ENCODE data around the gene ANKS3. TPM values are rescaled to one million over a fixed set of nuclear protein-coding genes. Genes with fewer than 3 reads are reported as not detected.

Gene ANKS3
- total RNA-seq, 1 experiment from 2014 or later: 35.0 TPM

DNA sequence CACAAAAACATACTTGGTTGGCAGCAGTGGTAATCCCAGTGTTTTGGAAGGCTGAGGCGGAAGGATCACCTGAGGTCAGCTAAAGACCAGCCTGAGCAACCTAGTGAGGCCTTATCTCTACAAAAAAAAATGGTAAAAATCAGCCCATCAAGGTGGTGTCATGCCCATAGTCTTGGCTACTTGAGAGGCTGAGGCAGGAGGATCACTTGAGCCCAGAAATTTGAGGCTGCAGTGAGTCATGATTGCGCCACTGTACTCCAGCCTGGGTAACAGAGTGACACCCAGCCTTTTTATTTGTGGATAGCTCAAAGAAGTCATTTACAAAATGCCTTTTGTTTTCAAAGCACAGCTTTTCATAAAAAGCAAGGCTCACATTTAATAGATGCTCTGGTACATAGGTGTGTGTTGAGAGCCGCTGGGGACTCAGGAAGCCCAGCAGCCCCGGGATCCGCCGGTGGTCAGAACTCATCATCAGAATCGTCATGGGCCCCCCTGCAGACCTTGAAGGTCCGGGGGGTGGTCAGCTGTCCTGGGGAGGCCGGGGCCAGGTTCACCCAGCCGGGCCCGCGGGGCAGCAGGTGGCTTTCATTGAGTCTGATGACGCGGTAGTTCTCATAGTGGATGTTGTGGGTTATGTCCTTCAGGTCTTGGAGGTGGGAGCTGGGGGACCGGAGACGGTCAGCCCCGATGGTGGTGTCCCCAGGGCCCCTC lies 43.4 kb upstream of the ANKS3 start:
- H3K4me3 Mint-ChIP-seq (ENCODE audit: unreplicated experiment): no peak overlapping the region
- no TSS peak for BruUV-seq (replicated peaks)
- no peak for DNase-seq (ENCODE audit: unreplicated experiment)
- intact Hi-C loops (cut with micrococcal nuclease): no loop called here
- POLR2A ChIA-PET: interaction anchor here (0.6 to 0.9 kb wide), 2 partner anchors 9 to 244 kb away, joined by 3 read pairs; no protein-coding TSS in a partner anchor
- CTCF ChIA-PET: no interaction called here
- no peak overlapping the region for H3K27ac Mint-ChIP-seq (ENCODE audit: low read depth, unreplicated experiment)
- no peaks in the 10 kb centered on the region for H3K36me3 Mint-ChIP-seq (ENCODE audit: insufficient read depth, unreplicated experiment)
- TF ChIP-seq, protein P1, sequence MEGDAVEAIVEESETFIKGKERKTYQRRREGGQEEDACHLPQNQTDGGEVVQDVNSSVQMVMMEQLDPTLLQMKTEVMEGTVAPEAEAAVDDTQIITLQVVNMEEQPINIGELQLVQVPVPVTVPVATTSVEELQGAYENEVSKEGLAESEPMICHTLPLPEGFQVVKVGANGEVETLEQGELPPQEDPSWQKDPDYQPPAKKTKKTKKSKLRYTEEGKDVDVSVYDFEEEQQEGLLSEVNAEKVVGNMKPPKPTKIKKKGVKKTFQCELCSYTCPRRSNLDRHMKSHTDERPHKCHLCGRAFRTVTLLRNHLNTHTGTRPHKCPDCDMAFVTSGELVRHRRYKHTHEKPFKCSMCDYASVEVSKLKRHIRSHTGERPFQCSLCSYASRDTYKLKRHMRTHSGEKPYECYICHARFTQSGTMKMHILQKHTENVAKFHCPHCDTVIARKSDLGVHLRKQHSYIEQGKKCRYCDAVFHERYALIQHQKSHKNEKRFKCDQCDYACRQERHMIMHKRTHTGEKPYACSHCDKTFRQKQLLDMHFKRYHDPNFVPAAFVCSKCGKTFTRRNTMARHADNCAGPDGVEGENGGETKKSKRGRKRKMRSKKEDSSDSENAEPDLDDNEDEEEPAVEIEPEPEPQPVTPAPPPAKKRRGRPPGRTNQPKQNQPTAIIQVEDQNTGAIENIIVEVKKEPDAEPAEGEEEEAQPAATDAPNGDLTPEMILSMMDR (IDR thresholded peaks at IDR 0.05; ENCODE audit: unreplicated experiment): no peak
- no peaks in the 10 kb centered on the region for H3K27me3 Mint-ChIP-seq (ENCODE audit: insufficient read depth, unreplicated experiment)
- H3K9me3 Mint-ChIP-seq (ENCODE audit: unreplicated experiment): no peaks in the 10 kb centered on the region
- H3K4me1 Mint-ChIP-seq (ENCODE audit: insufficient read depth, unreplicated experiment): no peaks in the 10 kb centered on the region

DNA sequence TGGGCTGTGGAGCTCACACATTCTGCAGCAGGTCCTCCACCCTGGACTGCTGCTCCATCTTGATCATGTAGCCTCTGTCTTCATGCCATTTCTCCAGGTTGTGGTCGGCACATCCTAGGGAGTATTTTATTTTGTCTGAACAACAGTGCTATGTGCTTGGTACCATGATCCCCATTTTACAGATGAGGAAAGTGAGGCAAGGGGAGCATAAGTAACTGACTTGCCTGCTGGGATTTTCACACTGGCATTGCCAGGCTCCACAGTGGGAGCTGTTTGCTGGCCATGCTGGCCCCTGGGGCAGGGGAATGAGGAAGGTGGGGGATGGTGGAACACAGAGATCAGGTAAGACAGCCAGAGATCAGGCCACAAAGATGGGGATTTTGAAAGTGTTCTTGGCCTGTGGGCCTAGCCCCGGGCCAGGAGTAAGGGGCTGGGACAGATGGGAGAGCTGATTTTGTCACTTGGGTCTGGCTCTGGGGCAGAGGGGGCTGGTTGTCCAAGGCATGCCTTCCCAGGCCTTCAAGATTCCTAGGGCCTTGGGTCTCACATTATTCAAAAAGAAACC lies 42.2 kb upstream of the ANKS3 start:
- CTCF ChIA-PET: no interaction called here
- Mint-ChIP-seq H3K36me3 (ENCODE audit: insufficient read depth, unreplicated experiment) (no peaks in the 10 kb centered on the region), H3K27ac (ENCODE audit: low read depth, unreplicated experiment) (no peak overlapping the region), H3K4me3 (ENCODE audit: unreplicated experiment) (no peak overlapping the region), H3K27me3 (ENCODE audit: insufficient read depth, unreplicated experiment) (no peaks in the 10 kb centered on the region), H3K4me1 (ENCODE audit: insufficient read depth, unreplicated experiment) (no peaks in the 10 kb centered on the region), H3K9me3 (ENCODE audit: unreplicated experiment) (no peaks in the 10 kb centered on the region)
- POLR2A ChIA-PET: no interaction called here
- TF ChIP-seq, protein P1 (IDR thresholded peaks at IDR 0.05; ENCODE audit: unreplicated experiment): no peak
- BruUV-seq (replicated peaks): no TSS peak
- intact Hi-C loops (cut with micrococcal nuclease): no loop called here
- no peak for DNase-seq (ENCODE audit: unreplicated experiment)

GRCh38 chr16:4775005-4775404 lies 40.9 kb upstream of the ANKS3 start:
- Mint-ChIP-seq H3K4me1 (ENCODE audit: insufficient read depth, unreplicated experiment) (no peaks in the 10 kb centered on the region), H3K4me3 (ENCODE audit: unreplicated experiment) (no peak overlapping the region), H3K27me3 (ENCODE audit: insufficient read depth, unreplicated experiment) (no peaks in the 10 kb centered on the region), H3K27ac (ENCODE audit: low read depth, unreplicated experiment) (no peak overlapping the region), H3K9me3 (ENCODE audit: unreplicated experiment) (no peaks in the 10 kb centered on the region), H3K36me3 (ENCODE audit: insufficient read depth, unreplicated experiment) (peaks cover under 1% of the 10 kb centered on the region)
- DNase-seq (ENCODE audit: unreplicated experiment): no peak
- intact Hi-C loops (cut with micrococcal nuclease): no loop called here
- no TSS peak for BruUV-seq (replicated peaks)
- POLR2A ChIA-PET: no interaction called here
- CTCF ChIA-PET: no interaction called here
- TF ChIP-seq, protein P1 (IDR thresholded peaks at IDR 0.05; ENCODE audit: unreplicated experiment): no peak

- ChIA-PET POLR2A (no interaction called here), CTCF (interaction anchor here (0.6 to 0.7 kb wide), 2 partner anchors 18 to 294 kb away, joined by 3 to 6 read pairs; no protein-coding TSS in a partner anchor)
- TF ChIP-seq, protein P1 (IDR thresholded peaks at IDR 0.05; ENCODE audit: unreplicated experiment): no peak
- Mint-ChIP-seq H3K4me1 (ENCODE audit: insufficient read depth, unreplicated experiment) (peaks cover 5% of the 10 kb centered on the region), H3K27ac (ENCODE audit: low read depth, unreplicated experiment) (no peak overlapping the region), H3K9me3 (ENCODE audit: unreplicated experiment) (no peaks in the 10 kb centered on the region), H3K36me3 (ENCODE audit: insufficient read depth, unreplicated experiment) (peaks cover 4% of the 10 kb centered on the region), H3K27me3 (ENCODE audit: insufficient read depth, unreplicated experiment) (no peaks in the 10 kb centered on the region), H3K4me3 (ENCODE audit: unreplicated experiment) (no peak overlapping the region)
- BruUV-seq (replicated peaks): no TSS peak
- DNase-seq (ENCODE audit: unreplicated experiment): no peak
- intact Hi-C loops (cut with micrococcal nuclease): no loop called here
Measured at GRCh38 chr16:4772351-4772750, 38.3 kb upstream of the ANKS3 start.

All from MCF 10A (cell line).